PC-3 (cell line): ENCODE results near the gene ARHGAP42. TPM values are rescaled to one million over a fixed set of nuclear protein-coding genes. Genes with fewer than 3 reads are reported as not detected.

Experiments used
- ATAC-seq: fragments of 200-7000 bp; cut with Tn5 transposase; 2 replicates; pipeline ENCODE4 v1.9.1; 2020; ENCODE audit warnings: mild to moderate bottlenecking, moderate library complexity
- BruUV-seq: library from RNA; stranded (reverse); fragments of 400-500 nt; replicated peaks from 2 replicates; lab custom pipeline; 2021; lab: Mats Ljungman, UMichigan
- CTCF ChIA-PET: fragments of 300-600 bp; sonication (Branson Sonifier 250); formaldehyde crosslinking; loops from one replicate; lab custom pipeline; 2022; ENCODE audit warnings: antibody characterized with exemption; lab: Charles Lee
- POLR2A ChIA-PET: fragments of 300-600 bp; sonication (Branson Sonifier 250); formaldehyde crosslinking; loops from one replicate; lab custom pipeline; 2022; ENCODE audit warnings: antibody characterized with exemption; ENCODE audit not compliant: unreplicated experiment; lab: Charles Lee
- DNase-seq: peaks from one replicate; pipeline ENCODE4 v3.0.0-alpha.2; 2015
- H2AFZ ChIP-seq: fragments of 300-600 bp; sonication (generic); 2 replicates; pipeline ENCODE4 v1.6.0; 2016; ENCODE audit warnings: antibody characterized with exemption, low read length
- H3F3A ChIP-seq: fragments of 300-600 bp; sonication (generic); one replicate; pipeline ENCODE4 v1.6.0; 2017; ENCODE audit warnings: antibody characterized with exemption, low read length, control low read depth, mild to moderate bottlenecking; ENCODE audit not compliant: unreplicated experiment
- H3K27ac ChIP-seq: fragments of 300-600 bp; sonication (generic); 2 replicates; pipeline ENCODE4 v1.5.1; 2016; ENCODE audit warnings: mild to moderate bottlenecking, low read length
- H3K27me3 ChIP-seq: fragments of 300-600 bp; sonication (generic); 2 replicates; pipeline ENCODE4 v1.6.1; 2016; ENCODE audit warnings: low read length, mixed read lengths
- H3K36me3 ChIP-seq: fragments of 300-600 bp; sonication (generic); 2 replicates; pipeline ENCODE4 v1.6.1; 2016; ENCODE audit warnings: low read depth, mixed run types, low read length, mixed read lengths
- H3K4me1 ChIP-seq: fragments of 300-600 bp; sonication (generic); 2 replicates; pipeline ENCODE4 v1.5.1; 2016; ENCODE audit warnings: low read length; ENCODE audit not compliant: insufficient read depth
- H3K4me2 ChIP-seq: fragments of 300-600 bp; sonication (generic); 2 replicates; pipeline ENCODE4 v1.6.0; 2016; ENCODE audit warnings: low read length
- H3K4me3 ChIP-seq: fragments of 300-600 bp; sonication (generic); 2 replicates; pipeline ENCODE4 v1.5.1; 2016; ENCODE audit warnings: mild to moderate bottlenecking, low read length, mixed read lengths
- H3K79me2 ChIP-seq: fragments of 300-600 bp; sonication (generic); 2 replicates; pipeline ENCODE4 v1.6.1; 2017; ENCODE audit warnings: low read length, mixed read lengths
- H3K9ac ChIP-seq: fragments of 300-600 bp; sonication (generic); 2 replicates; pipeline ENCODE4 v1.6.0; 2016; ENCODE audit warnings: mild to moderate bottlenecking, low read length
- H3K9me2 ChIP-seq: fragments of 300-600 bp; sonication (generic); replicated peaks from 2 replicates; pipeline ENCODE4 v1.6.1; 2016; ENCODE audit warnings: mixed run types, low read length, mixed read lengths
- H3K9me3 ChIP-seq: fragments of 300-600 bp; sonication (generic); 2 replicates; pipeline ENCODE4 v1.6.1; 2016; ENCODE audit warnings: low read length, mixed read lengths
- H4K20me1 ChIP-seq: fragments of 300-600 bp; sonication (generic); 2 replicates; pipeline ENCODE4 v1.6.1; 2016; ENCODE audit warnings: low read length, mixed read lengths
- EZH2 ChIP-seq: fragments of 300-600 bp; sonication (generic); IDR thresholded peaks from one replicate; pipeline ENCODE4 v1.6.1; 2017; ENCODE audit warnings: antibody characterized with exemption, mild to moderate bottlenecking, low read length; ENCODE audit not compliant: unreplicated experiment
- EZH2phosphoT487 ChIP-seq: fragments of 300-600 bp; sonication (generic); IDR thresholded peaks from 2 replicates; pipeline ENCODE4 v1.6.1; 2018; ENCODE audit warnings: mild to moderate bottlenecking, antibody characterized with exemption, low read length, borderline replicate concordance
- intact Hi-C: fragments of 100-400 bp; cut with micrococcal nuclease; formaldehyde crosslinking; loops from 2 replicates; pipeline ENCODE4 v1.9.0; 2023
- total RNA-seq: library from RNA; depleted of rRNA; stranded (reverse); fragments of >200 nt; gene quantifications from 2 replicates; pipeline ENCODE4 v1.2.3, GENCODE V29; 2014
- TF ChIP-seq, protein P1 (sequence below): fragments of 300-600 bp; sonication (generic); conservative IDR thresholded peaks from 2 replicates; pipeline ENCODE4 v1.5.1; 2017; ENCODE audit warnings: antibody characterized with exemption, low read depth, mild to moderate bottlenecking, low read length

The ARHGAP42 gene
- total RNA-seq, 1 experiment from 2014 or later: 12.1 TPM

DNA sequence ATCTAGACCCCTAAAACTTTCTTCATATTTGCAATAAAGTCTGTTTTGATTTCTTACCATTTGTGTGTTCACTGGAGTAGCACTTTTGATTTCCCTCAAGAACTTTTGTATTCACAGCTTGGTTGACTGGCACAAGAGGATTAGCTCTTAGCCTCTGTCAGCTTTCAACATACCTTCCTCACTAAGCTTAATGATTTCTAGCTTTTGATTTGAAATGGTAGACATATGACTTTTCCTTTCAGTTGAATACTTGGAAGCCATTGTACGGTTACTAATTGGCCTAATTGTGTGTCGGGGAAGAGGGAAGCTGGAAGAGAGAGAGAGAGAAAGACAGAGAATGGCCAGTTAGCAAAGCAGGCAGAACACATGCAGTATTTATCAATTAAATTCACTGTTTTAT is 180.5 kb downstream of the ARHGAP42 start:
- ChIA-PET CTCF (interaction anchor here (0.6 kb wide), 1 partner anchor 72 kb away, joined by 3 read pairs; no protein-coding TSS in a partner anchor), POLR2A (no interaction called here)
- H3K27me3 ChIP-seq: no peaks in the 10 kb centered on the region
- H3K4me1 ChIP-seq: peaks cover 30% of the 10 kb centered on the region
- no peak overlapping the region for H2AFZ ChIP-seq
- H3K27ac ChIP-seq: no peak overlapping the region
- ATAC-seq: no peak
- no peaks in the 10 kb centered on the region for H3K9me3 ChIP-seq
- BruUV-seq: no TSS peak
- no peaks in the 10 kb centered on the region for H4K20me1 ChIP-seq
- no peaks in the 10 kb centered on the region for H3K79me2 ChIP-seq
- no peaks in the 10 kb centered on the region for H3K9me2 ChIP-seq
- H3K4me2 ChIP-seq: no peak overlapping the region
- TF ChIP-seq, protein P1, sequence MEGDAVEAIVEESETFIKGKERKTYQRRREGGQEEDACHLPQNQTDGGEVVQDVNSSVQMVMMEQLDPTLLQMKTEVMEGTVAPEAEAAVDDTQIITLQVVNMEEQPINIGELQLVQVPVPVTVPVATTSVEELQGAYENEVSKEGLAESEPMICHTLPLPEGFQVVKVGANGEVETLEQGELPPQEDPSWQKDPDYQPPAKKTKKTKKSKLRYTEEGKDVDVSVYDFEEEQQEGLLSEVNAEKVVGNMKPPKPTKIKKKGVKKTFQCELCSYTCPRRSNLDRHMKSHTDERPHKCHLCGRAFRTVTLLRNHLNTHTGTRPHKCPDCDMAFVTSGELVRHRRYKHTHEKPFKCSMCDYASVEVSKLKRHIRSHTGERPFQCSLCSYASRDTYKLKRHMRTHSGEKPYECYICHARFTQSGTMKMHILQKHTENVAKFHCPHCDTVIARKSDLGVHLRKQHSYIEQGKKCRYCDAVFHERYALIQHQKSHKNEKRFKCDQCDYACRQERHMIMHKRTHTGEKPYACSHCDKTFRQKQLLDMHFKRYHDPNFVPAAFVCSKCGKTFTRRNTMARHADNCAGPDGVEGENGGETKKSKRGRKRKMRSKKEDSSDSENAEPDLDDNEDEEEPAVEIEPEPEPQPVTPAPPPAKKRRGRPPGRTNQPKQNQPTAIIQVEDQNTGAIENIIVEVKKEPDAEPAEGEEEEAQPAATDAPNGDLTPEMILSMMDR: no peak
- TF ChIP-seq EZH2phosphoT487: no peak
- no peak for TF ChIP-seq EZH2
- H3K9ac ChIP-seq: no peak overlapping the region
- H3F3A ChIP-seq: no peaks in the 10 kb centered on the region
- intact Hi-C loops: no loop called here
- H3K4me3 ChIP-seq: no peak overlapping the region
- no peaks in the 10 kb centered on the region for H3K36me3 ChIP-seq
- DNase-seq: no peak

DNA sequence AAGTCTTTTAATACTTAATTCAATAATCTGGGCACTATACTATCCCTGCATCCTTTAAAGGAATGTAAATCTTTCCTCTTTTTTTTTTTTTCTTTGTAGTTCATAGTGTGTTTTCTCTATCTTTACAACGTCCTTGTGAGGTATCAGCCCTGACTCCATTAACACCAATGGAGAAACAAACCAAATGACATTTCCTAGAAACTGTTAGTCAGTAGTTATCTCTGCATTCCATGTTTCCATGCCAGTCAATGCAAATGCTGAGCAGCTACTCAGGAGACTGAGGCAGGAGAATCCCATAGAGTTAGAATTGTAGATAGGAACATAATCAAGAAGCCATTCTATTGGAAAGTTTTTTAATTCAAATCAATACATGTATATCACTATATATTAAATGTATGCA is 182.2 kb downstream of the ARHGAP42 start:
- Histone ChIP-seq H3K36me3 (no peaks in the 10 kb centered on the region), H4K20me1 (no peaks in the 10 kb centered on the region), H3K79me2 (no peaks in the 10 kb centered on the region), H3K9ac (no peak overlapping the region), H3K27ac (no peak overlapping the region), H3K9me2 (no peaks in the 10 kb centered on the region), H3K9me3 (no peaks in the 10 kb centered on the region), H3K4me3 (no peak overlapping the region), H3K27me3 (no peaks in the 10 kb centered on the region), H3K4me1 (peaks cover 20% of the 10 kb centered on the region), H2AFZ (no peak overlapping the region), H3F3A (no peaks in the 10 kb centered on the region), H3K4me2 (no peak overlapping the region)
- no TSS peak for BruUV-seq
- intact Hi-C loops: no loop called here
- TF ChIP-seq, protein P1: no peak
- TF ChIP-seq EZH2phosphoT487 (no peak), EZH2 (no peak)
- no peak for DNase-seq
- ChIA-PET POLR2A (no interaction called here), CTCF (no interaction called here)
- ATAC-seq: no peak

DNA sequence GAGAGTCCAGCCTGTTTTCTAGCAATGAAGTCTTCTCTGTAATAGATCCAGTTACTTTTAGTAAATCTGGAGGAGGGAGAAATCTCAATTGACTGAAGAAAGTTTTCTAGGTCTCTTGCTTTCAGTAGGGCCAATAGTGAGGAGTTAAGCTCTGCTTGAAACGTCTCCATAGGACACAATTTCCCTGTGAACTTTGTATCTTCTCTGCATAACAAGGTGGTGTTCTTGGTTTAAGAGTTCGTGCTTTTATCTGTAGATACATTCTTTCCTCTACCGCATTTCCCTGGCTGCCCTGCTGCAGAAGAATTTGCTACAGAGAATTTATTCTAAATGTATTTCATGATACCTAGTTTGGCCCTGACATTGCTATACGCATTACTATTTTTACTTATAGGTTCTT is 183.1 kb downstream of the ARHGAP42 start:
- Histone ChIP-seq H3K79me2 (no peaks in the 10 kb centered on the region), H3F3A (no peaks in the 10 kb centered on the region), H3K9me2 (no peaks in the 10 kb centered on the region), H3K4me3 (no peak overlapping the region), H3K36me3 (no peaks in the 10 kb centered on the region), H2AFZ (no peak overlapping the region), H3K4me1 (peaks cover 13% of the 10 kb centered on the region), H3K27ac (no peak overlapping the region), H3K4me2 (no peak overlapping the region), H4K20me1 (no peaks in the 10 kb centered on the region), H3K9ac (no peak overlapping the region), H3K9me3 (no peaks in the 10 kb centered on the region), H3K27me3 (no peaks in the 10 kb centered on the region)
- ChIA-PET POLR2A (no interaction called here), CTCF (no interaction called here)
- DNase-seq (no peak), ATAC-seq (no peak)
- intact Hi-C loops: no loop called here
- no peak for TF ChIP-seq EZH2phosphoT487
- TF ChIP-seq, protein P1: no peak
- TF ChIP-seq EZH2: no peak
- BruUV-seq: no TSS peak
